GM12891 (cell line): Measurements from ENCODE around the gene PPP2R2D.

Experiments
- DNase-seq: peaks from one replicate; pipeline ENCODE4 v3.0.0; 2011; ENCODE audit warnings: low spot score; ENCODE audit not compliant: insufficient read length
- FAIRE-seq: peaks from 2 replicates; lab custom pipeline; 2011; peaks lifted over from hg19 to GRCh38; lab: Jason Lieb, UNC
- PAX5 ChIP-seq: IDR thresholded peaks from 2 replicates; pipeline ENCODE4 v1.6.1; 2011; ENCODE audit warnings: low read length, moderate library complexity, mild to moderate bottlenecking; ENCODE audit not compliant: insufficient read depth, severe bottlenecking
- POLR2A ChIP-seq: IDR thresholded peaks from 2 replicates; pipeline ENCODE4 v1.6.1; 2011; ENCODE audit warnings: low read depth, low read length, control low read depth
- POLR2AphosphoS5 ChIP-seq: IDR thresholded peaks from 2 replicates; pipeline ENCODE4 v1.6.1; 2011; ENCODE audit warnings: low read depth, low read length, control low read depth
- POU2F2 ChIP-seq: IDR thresholded peaks from 2 replicates; pipeline ENCODE4 v1.6.1; 2011; ENCODE audit warnings: low read depth, mild to moderate bottlenecking, control low read depth, low read length, moderate library complexity
- SPI1 ChIP-seq: IDR thresholded peaks from 2 replicates; pipeline ENCODE4 v1.6.1; 2011; ENCODE audit warnings: low read depth, low read length, control low read depth
- TAF1 ChIP-seq: IDR thresholded peaks from 2 replicates; pipeline ENCODE4 v1.6.1; 2011; ENCODE audit warnings: low read depth, low read length, control low read depth

The PPP2R2D gene

GRCh38 chr10:131920151-131920550, 19.3 kb downstream of the PPP2R2D start:
- FAIRE-seq (no peak), DNase-seq (no peak)
- TF ChIP-seq POU2F2 (no peak), PAX5 (no peak), POLR2AphosphoS5 (no peak), SPI1 (no peak), TAF1 (no peak), POLR2A (no peak)

GRCh38 chr10:131920693-131921092, 19.9 kb downstream of the PPP2R2D start:
- TF ChIP-seq TAF1 (no peak), POLR2AphosphoS5 (no peak), POLR2A (no peak), SPI1 (no peak), POU2F2 (no peak), PAX5 (no peak)
- FAIRE-seq (no peak), DNase-seq (no peak)

GRCh38 chr10:131921184-131921583, 20.4 kb downstream of the PPP2R2D start:
- no peak for TF ChIP-seq SPI1
- 0 out of 2 replicates have a peak, but pooled peaks have one; percentile 46 for TF ChIP-seq POU2F2
- TF ChIP-seq PAX5: no peak
- TF ChIP-seq TAF1: no peak
- no peak for DNase-seq
- no peak for FAIRE-seq

- no peak for DNase-seq
- no peak for FAIRE-seq
- TF ChIP-seq POLR2AphosphoS5 (no peak), SPI1 (no peak), PAX5 (no peak), POU2F2 (no peak), POLR2A (no peak), TAF1 (no peak)
Observed at GRCh38 chr10:131923038-131923756, 22.4 kb downstream of the PPP2R2D start.

GRCh38 chr10:131925011-131925649, 24.3 kb downstream of the PPP2R2D start:
- FAIRE-seq (peak; percentile 69), DNase-seq (no peak)

GRCh38 chr10:131925716-131926115, 24.9 kb downstream of the PPP2R2D start:
- no peak for FAIRE-seq
- no peak for DNase-seq
- TF ChIP-seq POU2F2 (no peak), POLR2A (no peak), TAF1 (no peak), SPI1 (no peak), PAX5 (no peak), POLR2AphosphoS5 (no peak)

More at GRCh38 chr10:131925011-131925649, 24.3 kb downstream of the PPP2R2D start:
- TF ChIP-seq TAF1: no peak
- TF ChIP-seq POLR2A: no peak
- no peak for TF ChIP-seq SPI1
- no peak for TF ChIP-seq PAX5
- TF ChIP-seq POLR2AphosphoS5: no peak
- TF ChIP-seq POU2F2: no peak

- no peak for TF ChIP-seq TAF1
- no peak for TF ChIP-seq POLR2A
- TF ChIP-seq PAX5: no peak
- no peak for TF ChIP-seq POLR2AphosphoS5
- no peak for TF ChIP-seq POU2F2
- no peak for TF ChIP-seq SPI1
- DNase-seq (no peak), FAIRE-seq (no peak)
Observed at GRCh38 chr10:131926253-131926652, 25.4 kb downstream of the PPP2R2D start.

- FAIRE-seq (no peak), DNase-seq (no peak)
- TF ChIP-seq POU2F2 (no peak), POLR2AphosphoS5 (no peak), TAF1 (no peak), POLR2A (no peak), PAX5 (no peak), SPI1 (no peak)
Observed at GRCh38 chr10:131926743-131927595, 26.2 kb downstream of the PPP2R2D start.
